ENCODE data around the gene GNLY.

The GNLY gene

DNA sequence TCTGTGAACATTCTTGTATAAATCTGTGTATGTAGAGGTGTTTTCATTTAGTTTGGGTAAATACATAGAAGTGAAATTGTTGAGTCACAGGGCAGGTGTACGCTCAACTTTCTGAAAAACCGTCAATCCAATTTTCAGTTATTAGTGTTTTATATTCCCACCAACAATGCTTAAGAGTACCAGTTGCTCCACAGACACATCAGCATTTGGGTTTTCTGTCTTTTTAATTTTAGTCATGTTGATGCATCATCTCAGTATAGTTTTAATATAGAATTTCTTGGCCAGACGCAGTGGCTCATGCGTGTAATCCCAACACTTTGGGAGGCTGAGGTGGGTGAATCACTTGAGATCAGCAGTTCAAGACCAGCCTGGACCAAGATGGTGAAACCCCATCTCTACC, 3.2 kb upstream of the GNLY start:
- no peak for DNase-seq

DNA sequence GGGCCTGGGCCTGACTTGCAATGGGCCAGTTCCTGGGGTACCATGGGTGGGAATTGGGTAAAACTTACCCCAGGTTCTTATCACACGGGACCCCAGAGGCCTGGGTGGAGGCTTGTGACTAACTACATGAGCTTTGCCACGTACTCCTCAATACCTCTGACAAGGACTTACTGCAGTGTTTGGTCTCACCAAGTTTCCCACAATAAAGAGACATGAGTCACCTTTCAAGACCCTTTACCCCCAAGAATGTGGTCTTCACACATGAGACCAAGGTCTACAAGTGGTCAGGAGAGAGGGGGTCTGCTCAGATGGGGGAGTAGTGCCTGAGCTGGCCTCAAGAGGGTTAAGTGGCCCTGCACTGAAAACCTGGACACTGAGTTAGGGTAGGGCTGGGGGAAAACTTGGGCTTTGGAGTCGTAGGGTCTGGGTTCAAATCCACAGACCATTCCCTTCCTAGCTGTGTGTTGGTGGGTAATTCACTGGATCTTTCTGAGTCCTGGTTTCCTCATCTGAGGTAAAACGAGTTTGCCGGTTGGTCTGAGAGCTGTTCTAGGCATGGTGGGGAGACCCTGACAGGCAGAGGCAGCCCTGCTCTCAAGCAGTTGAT, 2.0 kb upstream of the GNLY start:
- DNase-seq: no peak

DNA sequence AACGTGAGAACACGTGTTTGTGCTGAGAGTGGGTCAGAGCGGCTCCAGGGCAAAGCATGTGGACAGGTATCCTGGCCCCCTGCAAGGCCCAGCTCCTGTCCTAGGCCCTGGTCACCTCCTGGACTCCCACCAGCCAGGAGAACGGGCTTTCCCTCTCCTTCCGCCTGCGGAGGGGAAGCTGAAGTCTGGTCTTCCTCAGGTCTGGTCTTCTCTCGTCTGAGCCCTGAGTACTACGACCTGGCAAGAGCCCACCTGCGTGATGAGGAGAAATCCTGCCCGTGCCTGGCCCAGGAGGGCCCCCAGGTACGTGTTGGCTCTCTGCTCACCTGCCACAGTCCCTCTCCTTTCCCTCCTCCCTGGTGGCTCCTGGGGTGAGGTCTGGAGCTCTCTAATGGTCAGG, 963 bp downstream of the GNLY start:
- no peak for DNase-seq

DNA sequence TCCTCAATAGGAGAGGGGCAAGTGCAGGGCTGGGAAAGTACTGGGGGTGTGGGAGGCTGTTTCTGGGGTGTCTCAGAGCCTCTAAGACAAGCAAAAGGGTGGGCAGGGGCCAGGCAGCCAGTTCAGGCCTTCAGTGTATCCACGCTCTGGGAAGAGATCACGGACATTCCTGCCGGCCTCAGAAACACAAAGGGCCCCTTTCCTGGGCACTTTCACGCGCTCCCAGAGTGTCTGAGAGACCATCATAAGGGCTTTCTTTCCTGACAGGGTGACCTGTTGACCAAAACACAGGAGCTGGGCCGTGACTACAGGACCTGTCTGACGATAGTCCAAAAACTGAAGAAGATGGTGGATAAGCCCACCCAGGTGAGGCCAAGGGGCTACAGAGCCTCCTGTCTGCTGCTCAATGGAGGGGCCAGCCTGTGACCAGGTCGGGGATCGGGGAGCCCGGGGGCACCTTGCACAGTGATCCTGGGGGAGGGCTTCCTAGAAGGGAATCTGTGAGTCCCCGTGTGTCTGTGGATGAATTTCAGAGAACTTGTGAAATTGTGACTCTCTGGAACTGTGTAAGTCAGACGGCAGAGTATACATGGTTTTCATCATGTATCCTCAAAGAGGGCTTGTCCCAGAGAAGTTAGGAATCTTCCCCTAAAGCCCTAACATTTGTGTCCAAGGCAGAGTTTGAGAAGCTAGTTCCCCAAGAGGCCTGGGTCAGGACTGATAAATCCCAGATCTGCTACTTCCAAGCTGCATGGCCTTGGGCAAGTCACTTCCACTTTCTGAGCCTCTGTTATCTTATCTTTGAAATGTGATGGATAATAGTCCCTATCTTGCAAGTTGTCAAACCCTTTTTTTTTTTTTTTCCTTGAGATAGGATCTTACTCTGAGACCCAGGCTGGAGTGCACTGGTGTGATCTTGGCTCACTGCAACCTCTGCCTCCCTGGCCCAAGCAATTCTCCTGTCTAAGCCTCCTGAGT, 1.8 kb downstream of the GNLY start:
- DNase-seq: no peak

DNA sequence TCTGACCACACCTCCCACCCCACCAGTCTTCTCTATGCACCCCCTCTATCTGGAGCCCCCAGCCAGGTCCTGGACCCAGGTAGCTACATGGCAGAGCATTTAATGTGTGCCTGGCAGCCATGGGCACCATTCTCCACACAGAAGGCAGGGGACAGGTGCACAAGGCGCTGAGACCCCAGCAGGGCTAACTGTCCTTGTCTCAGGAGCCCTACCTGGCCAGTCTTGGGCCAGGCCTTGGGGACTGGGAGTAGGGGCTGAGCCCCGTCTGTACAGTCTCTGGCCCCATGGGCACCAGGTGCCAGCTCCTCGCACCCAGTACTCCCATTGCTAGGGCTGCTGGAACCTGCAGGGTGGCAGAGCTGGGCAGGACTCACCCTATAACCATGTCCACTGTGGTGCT, 2.9 kb downstream of the GNLY start:
- DNase-seq: no peak

DNA sequence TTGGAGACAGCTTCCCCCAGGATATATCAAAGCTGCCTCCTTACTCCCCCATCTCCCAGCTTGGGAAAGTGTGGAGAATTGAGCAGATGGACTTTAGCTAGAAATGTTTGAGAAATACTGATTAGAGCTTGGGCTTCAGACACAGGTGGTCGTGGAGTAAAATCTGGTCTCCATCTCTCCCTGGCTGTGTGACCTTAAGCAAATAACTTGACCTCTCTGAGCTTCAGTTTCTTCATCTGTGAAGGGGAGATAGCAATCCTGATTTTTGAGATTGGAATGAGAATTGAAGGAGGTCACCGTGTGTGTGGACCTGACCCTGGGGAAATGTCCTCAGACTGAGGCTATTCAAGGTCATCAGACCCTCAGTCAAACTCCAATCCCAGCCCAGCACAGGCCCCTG, 3.6 kb downstream of the GNLY start:
- no peak for DNase-seq

DNA sequence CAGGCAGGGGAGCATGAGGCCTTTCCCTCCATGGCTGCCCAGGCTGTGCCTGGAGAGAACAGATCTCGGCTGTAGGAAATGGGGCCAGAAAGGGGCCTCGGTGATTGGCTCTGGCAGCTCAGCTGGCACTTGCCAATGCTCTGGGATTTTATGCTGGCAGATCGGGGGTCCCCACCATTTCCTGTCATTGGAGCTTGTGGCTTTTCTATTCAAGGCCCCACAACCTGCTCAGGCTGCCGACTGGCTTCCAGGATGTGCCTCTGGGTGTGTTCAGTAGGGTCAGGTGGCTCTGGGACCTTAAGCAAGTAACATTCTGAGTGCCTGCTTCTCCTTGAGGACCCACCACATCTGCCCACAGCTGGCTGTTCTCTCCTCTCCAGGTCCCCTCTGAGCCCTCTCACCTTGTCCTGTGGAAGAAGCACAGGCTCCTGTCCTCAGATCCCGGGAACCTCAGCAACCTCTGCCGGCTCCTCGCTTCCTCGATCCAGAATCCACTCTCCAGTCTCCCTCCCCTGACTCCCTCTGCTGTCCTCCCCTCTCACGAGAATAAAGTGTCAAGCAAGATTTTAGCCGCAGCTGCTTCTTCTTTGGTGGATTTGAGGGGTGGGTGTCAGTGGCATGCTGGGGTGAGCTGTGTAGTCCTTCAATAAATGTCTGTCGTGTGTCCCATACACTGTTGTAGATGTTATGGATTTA, 4.2 kb downstream of the GNLY start:
- DNase-seq: no peak

DNA sequence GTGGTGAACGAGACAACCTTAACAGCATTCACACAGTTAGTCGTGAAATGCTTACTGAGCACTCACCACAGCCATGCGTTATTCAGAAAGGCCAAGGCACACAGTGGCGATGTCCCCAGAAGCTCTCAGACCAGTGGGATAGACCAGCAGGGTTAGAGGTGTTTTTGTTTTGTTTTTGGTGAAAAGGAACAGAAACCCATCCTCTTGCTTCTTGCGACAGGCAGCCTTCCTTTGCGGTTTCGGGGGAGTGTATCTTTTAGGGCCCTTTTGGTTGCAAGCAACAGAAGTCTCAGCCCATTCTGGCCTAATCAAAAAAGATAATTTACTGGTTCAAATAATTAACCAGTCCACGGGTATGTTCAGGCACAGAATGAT, 4.7 kb downstream of the GNLY start:
- no peak for DNase-seq

DNA sequence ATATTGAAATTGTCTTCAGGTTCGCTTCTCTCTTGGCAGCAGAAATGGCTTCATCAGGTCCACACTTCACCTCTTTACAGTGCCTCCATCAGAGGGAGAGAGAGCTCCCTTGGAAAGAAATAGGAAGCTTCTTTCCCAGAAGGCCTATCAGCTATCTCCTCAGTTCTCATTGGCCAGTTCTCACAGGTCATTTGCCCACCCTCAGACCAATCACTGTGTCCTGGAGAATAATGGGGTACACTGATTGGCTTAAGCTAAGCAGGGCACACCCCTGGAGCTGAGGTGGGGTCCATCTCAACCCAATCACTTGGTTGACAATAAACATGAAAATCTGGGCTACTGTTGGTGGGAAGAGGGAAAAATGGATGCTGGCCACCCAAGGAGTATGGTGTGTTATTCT, 5.2 kb downstream of the GNLY start:
- DNase-seq: no peak

DNA sequence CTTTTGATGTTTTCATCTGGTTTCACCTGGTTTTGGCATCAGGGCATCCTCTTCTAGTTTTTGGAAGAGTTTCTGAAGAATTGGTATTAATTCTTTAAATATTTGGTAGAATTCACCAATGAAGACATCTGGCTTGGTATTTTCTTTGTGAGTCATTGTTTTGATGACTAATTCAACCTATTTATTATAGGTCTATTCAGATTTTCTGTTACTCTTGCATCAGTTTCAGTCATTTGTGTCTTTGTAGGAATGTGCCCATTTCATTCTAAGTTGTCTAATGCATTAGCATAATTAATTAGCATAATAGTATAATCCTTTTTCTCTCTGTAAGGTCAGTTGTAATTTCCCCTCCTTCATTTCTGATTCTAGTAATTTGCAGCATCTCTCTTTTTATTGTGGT, 8.0 kb downstream of the GNLY start:
- no peak for DNase-seq

DNA sequence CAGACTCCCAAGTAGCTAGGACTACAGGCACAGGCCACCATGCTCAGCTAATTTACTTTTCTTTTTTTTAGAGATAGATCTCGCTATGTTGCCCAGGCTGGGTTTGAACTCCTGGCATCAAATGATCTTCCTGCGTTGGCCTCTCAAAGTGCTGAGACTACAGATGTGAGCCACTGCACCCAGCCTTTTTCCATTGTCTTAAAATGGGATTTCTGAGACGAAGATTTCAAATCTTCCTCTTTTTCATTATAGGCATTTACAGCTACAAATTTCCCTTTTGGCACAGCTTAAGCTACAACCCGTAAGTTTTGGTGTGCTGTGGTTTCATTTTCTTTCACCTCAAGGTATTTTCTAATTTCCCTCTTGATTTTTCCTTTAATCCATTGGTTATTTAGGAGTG, 8.6 kb downstream of the GNLY start:
- no peak for DNase-seq

DNA sequence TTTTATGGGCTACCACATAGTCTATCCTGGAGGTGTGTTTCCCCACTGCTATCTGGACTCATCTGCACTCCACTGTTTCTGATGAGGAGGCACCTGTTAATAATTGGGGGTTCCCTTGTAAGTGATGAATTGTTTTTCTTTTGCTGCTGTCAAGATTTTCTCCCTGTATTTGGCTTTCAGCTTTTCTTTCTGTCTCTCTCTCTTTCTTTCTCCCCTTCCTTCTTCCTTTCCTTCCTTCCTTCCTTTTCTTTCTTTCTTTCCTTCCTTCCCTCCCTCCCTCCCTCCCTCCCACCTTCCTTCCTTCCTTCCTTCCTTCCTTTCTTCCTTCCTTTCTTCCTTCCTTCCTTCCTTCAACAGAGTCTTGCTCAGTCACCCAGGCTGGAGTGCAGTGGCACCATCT, 9.2 kb downstream of the GNLY start:
- DNase-seq: no peak

DNA sequence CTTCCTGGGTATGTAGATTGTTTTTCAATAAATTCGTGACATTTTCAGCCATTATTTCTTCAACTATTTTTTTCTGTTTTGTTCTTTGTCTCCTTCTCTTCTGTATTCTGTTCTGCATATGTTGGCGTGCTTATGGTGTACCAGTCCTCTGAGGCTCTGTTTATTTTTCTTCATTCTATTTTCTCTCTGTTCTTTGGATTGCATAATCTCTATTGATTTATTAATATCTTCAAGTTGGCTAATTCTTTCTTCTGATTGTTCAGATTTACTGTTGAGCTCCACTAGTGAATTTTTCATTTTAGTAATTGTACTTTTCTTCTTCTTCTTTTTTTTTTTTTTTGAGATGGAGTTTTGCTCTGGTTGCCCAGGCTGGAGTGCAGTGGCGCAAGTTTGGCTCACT, 9.9 kb downstream of the GNLY start:
- no peak for DNase-seq

DNA sequence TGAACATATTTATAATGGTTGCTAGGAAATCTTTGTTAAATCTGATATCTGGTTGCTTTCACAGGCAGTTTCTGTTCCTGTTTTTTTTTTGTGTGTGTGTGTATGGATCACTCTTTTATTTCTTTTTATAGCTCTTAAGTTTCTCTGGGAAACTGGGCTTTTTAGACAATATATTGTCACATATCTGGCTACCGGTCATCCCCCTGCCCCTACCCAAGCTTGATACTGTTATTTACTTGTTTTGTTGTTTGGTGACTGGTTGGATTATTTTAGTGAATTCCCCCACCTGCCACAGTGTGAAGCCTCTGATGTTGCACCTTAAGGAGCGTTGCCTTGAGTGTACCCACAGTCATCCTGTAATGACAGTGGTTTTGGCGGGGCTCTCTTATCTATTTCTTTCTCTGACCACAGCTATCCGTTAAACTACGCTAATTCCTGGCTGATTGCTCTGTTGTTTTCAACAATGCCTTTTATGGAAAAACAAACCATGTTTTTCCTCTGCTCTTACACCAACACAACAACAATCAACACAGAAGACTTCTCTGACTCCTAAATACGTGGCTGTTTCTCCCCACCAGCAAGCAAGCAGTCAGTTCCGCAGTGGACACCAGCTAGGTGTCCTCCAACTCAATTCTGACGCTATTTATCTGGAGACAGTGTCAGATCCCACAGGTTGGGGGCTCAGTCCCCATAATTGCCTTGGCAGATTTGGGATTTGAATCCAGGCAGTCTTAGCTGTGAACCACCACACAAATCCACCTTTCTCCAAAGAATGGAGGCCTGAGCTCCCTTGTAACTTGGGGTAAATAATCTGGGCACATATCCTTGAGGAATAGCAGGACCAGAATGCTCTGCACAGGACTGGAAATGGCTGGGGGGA, 10.9 kb downstream of the GNLY start:
- DNase-seq: no peak

DNA sequence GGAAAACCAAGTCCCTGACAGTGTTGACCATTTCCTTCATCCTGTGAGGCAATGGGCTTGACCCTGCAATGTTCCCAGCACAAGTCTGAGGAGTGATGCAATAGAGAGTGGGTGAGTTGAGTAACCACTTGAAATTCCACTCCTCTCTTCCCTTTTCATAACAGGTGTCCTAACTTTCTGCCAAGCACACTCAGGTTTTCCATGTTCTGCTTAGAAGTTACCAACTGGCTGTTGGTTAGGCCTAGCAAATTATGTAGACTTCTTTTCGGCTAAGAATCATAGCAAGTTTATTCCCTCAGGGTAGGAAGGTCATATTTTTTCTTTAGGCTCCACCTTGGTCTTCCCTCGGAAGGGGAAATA, 11.5 kb downstream of the GNLY start:
- no peak for DNase-seq

DNA sequence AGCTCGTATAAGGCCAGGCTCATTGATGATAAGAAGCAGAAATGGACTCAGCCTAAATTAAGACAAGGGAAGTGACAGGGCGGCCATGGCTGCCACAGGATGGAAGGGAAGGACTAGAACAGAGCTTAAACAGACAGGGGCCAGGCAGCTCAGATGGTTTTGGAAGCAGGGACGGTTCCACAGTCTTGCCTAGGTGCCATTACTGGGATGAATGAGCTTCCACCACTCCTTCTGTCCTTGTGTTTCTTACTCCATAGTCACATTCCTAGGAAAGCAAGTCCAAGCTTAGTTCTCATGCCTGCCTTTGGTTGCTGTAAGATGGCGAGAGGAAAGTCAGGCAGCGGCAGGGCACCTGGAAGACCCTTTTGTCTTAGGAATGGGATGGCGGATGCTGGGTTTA, 11.9 kb downstream of the GNLY start:
- no peak for DNase-seq

DNA sequence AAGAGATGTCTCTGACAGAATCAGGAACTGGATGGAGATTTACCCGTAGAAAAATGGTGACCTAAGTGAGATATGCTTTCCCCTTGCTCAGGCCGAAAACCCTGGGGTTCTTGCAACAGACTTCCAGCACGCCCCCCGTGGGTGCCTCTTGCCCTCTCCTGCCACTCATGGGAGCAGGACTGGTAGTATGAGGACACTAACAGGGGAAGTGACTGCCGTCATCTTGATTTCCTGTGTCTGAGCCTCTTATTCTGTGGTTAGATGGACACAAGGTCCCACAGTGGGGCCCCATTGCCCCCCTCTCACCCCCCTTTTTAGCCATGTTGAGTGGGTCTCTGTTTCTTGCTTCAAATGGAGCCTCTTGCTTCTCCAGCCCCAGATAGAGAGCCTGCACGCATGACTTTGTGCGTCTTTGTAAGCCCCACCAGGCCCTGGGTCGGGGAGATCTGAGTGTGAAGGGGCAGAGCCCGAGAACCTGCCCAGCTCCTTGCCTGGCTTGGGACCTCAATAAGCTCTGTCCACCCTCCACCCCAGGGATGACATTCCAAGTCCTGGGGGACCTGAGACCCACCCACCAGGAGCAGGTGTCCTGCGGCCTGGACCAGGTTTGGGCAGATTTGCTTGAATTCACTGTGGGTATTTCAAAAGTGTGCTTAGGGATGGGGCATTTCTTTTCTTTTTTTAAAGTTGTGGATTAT, 12.6 kb downstream of the GNLY start:
- DNase-seq: no peak

DNA sequence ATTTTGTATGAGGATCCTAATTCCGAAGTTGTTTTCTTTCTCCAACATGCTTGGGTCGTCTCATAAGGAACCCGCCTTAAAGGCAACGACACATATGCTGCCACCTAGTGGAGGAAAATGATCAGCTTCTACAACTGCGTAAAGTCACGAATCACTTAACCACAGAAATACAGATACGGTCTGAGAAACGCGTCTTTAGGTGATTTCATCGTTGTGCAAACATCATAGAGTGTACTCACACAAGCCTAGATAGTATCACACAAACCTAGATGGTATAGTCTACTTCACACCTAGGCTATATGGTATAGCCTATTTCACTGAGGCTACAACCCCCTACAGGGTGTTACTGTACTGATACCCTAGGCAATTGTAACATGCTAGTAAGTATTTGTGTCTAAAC, 13.1 kb downstream of the GNLY start:
- DNase-seq: peak; percentile 79

DNA sequence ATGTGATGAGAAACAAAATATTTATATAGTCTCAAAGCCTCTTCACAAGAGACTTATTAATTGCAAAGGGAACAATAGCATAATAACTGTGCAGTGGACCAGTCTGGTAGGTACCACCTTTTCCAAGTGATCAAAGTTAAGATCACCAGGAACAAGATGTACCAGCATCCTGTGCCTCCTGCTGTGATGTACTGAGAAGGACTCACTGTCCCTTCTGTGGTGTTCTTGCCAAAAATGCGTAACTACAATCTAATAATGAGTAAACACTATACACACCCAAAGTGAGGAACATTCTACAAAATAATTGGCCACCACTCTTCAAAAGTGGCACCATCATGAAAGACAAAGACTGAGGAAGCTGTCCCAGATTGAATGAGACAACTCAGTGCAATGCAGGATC, 14.5 kb downstream of the GNLY start:
- no peak for DNase-seq

DNA sequence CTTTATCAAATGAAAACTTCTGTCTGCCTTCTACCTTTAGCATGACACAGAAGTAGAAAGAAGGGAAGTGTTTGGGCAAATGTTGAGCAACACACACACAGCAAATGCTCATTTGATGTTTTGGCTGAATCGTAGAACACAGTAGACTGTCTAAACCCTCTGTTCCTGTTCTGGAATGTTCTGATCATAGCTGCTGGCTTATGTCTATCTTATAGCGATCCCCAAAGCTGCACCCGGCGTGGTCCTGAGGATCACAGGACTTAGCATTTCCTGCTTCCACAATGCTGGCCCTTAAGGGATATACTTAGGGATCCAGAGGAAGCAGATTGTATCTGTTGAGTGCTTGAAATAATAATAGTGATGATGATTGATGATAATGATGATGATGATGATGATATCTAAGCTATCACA, 15.2 kb downstream of the GNLY start:
- DNase-seq: no peak

DNA sequence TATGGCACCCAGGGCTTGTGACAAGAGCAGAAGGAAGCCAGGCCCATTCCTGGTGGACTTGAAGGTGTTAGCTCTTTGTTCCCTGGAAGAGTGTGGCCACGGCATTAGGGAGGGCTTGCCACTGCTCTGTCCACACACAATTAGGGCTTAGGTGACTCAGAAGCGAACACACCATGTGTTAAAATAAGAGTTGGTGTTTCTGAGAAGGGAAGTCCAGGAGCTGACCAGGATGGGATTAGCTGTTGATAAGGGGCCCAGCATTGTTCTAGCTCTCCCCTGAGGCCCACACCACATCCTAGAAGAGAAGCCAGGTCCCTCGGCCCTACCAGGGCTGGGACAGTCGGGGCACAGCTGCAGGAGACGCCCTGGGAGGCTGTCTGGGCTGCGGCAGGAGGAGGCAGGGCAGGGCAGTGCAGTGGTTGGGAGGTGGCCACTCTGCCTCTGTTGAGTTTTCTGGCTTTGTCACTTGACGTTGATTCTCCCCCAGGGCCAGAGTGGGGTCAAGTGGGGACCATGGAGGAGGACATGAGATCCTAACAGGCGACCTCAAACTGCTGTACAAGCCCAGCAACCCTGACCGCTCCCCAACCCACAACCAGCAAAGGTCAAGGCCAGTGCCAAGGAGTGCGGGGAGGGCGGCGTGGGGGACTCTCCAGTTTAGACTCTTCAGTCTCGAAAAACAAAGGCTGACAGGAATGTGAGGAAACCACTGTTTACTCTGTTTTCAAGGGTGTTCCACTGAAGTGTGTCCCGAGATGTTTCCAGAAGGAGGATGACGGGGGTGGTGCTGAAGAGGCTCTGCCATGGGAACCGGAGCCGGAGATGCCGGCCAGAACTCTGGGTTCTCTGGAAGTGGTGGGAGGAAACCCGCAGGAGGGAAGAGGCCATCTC, 16.8 kb downstream of the GNLY start:
- peak; percentile 84 for DNase-seq
